ENCODE measurements around the gene FHAD1.
"Not testable (repeated sequence)": the region's sequence is repeated elsewhere in the genome, so short reads cannot be mapped to it uniquely, and the experiment has no call there.

FHAD1 gene

DNA sequence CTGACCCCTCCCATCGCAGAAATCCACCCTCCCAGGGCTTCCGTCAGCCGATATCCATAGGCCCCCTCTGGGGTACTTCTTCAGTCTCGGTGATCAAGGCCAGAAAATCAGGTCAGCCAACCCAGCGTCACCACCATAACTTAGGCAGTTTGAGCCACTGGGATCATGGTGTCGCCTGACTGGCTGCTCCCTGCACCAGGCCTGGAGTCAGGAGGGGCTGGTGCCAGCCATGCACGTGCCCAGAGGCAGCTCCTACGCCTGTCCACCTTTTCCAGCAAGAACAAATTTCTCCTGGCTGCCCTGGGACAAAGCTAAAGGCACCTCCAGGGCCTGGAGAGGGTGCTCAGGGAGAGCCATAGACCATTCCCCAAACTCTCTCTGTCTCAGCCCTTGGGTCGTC lies 186.4 kb downstream of the FHAD1 start:
- H3K27ac ChIP-seq, result no peak overlapping the region
- no peak for DNase-seq
- TF ChIP-seq, protein P1, sequence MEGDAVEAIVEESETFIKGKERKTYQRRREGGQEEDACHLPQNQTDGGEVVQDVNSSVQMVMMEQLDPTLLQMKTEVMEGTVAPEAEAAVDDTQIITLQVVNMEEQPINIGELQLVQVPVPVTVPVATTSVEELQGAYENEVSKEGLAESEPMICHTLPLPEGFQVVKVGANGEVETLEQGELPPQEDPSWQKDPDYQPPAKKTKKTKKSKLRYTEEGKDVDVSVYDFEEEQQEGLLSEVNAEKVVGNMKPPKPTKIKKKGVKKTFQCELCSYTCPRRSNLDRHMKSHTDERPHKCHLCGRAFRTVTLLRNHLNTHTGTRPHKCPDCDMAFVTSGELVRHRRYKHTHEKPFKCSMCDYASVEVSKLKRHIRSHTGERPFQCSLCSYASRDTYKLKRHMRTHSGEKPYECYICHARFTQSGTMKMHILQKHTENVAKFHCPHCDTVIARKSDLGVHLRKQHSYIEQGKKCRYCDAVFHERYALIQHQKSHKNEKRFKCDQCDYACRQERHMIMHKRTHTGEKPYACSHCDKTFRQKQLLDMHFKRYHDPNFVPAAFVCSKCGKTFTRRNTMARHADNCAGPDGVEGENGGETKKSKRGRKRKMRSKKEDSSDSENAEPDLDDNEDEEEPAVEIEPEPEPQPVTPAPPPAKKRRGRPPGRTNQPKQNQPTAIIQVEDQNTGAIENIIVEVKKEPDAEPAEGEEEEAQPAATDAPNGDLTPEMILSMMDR (IDR thresholded peaks at IDR 0.05; ENCODE audit: low read depth, low read length, missing control alignments), result no peak
- no peak overlapping the region for H3K4me3 ChIP-seq (ENCODE audit: low read depth, low read length)
- in situ Hi-C loops (cut with HindIII; ENCODE audit: low pct_ligation_motif_present, low sequenced_read_pairs), result no loop called here
- no peaks in the 10 kb centered on the region for H3K36me3 ChIP-seq (replicated peaks)
- H3K27me3 ChIP-seq (replicated peaks), result no peaks in the 10 kb centered on the region

DNA sequence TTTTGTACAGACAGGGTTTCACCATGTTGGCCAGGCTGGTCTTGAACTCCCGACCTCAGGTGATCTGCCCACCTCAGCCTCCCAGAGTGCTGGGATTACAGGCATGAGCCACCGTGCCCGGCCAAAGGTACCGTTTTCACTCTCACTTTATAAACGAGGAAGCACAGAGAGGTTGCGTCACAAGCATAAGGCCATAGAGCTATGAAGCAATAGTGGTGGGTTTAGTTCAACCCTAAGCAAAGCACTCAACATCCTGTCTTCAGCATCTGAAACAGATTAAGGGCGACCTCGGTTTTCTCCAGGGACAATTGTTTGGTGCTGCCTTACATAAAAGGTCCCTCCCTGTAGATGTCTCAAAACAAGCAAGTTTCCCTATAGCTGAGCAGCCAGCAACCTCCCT lies 187.7 kb downstream of the FHAD1 start:
- H3K36me3 ChIP-seq (replicated peaks); in situ Hi-C loops (cut with HindIII; ENCODE audit: low pct_ligation_motif_present, low sequenced_read_pairs); H3K27ac ChIP-seq; H3K27me3 ChIP-seq (replicated peaks); DNase-seq; H3K4me3 ChIP-seq (ENCODE audit: low read depth, low read length): not testable (repeated sequence)

DNA sequence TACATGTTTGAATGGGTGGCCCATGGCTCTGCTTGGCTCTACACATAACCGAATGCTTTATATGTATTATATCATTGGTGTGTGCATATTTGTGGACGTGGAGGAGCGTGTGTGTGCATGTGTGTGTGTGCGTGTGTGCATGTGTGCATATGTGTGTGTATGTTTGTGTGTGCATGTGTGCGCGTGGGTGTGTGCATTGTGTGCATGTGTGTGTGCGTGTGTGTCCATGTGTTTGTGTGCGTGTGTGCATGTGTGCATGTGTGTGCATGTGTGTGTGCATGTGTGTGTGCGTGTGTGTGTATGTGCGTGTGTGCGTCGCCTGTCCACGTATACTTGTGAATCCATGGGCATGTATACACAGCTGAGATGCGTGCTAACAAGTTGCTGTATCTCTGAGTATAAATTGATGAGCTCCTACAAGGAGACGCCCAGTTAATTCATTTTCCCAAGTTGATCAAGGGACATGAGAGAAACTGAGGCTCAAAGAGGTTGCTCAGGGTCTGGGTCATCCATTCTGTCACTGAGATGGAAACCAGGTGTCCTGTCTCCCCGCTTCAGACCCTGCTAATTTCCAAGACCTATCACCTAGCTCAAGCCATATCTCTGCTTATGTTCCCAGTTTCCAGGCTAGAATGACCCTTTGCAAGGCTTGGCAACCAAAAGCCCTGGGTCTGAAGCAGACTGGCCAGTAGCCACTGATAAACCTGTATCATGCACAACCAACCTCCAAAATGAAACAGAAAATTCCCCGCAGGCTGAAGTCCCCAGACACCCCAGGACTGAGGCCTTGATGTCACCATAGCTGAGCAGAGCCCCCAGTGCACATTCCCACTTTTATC lies 188.4 kb downstream of the FHAD1 start:
- TF ChIP-seq, protein P1 (IDR thresholded peaks at IDR 0.05; ENCODE audit: low read depth, low read length, missing control alignments), result no peak
- H3K4me3 ChIP-seq (ENCODE audit: low read depth, low read length), result no peak overlapping the region
- H3K36me3 ChIP-seq (replicated peaks), result no peaks in the 10 kb centered on the region
- H3K27me3 ChIP-seq (replicated peaks), result no peaks in the 10 kb centered on the region
- in situ Hi-C loops (cut with HindIII; ENCODE audit: low pct_ligation_motif_present, low sequenced_read_pairs), result no loop called here
- DNase-seq, result no peak
- H3K27ac ChIP-seq, result no peak overlapping the region

DNA sequence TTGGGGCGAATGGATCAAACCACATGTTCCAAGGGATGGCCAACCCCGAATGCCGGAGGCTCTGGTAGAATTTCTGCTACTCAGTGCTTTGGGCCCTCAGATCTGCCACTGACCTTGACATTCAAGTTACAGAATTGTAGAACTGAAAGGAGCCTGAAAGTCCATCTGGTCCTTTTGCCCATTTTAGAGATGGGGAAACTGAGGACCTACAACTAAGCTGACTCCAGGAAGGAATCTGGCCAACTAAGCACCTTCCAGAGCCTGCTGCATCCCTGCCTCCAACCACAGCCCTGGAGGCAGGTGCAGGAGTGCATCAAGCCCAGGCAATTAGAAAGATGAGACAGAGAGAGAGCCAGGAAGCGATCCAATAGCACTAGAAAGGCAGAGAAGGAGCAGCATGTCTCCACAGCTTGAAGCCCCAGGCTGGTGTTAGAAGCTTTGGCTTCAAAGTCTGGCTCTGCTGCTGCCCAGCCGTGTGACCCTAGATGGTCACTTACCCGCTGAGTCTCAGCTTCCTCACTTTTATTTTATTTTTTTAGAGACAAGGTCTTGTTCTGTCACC lies 189.9 kb downstream of the FHAD1 start:
- no peak for DNase-seq
- no peaks in the 10 kb centered on the region for H3K36me3 ChIP-seq (replicated peaks)

DNA sequence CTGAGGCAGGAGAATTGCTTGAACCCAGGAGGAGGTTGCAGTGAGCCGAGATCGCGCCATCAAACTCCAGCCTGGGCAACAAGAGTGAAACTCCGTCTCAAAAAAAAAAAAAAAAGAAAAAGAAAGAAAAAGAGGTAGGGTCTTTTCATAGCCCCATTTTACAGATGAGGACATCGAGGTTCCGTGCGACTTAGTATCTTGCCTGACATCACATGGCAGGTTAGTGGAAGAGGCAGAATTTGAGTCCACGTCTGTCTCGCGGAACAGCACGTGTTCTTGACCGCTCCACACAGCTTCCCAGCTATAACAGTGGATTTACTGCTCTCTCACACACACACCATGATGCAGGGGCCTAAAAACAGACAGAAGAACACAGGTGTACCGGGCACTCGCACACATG lies 192.3 kb downstream of the FHAD1 start:
- in situ Hi-C loops (cut with HindIII; ENCODE audit: low pct_ligation_motif_present, low sequenced_read_pairs), result no loop called here
- no peak for DNase-seq
- H3K27ac ChIP-seq, result no peak overlapping the region
- no peak overlapping the region for H3K4me3 ChIP-seq (ENCODE audit: low read depth, low read length)
- no peaks in the 10 kb centered on the region for H3K27me3 ChIP-seq (replicated peaks)
- TF ChIP-seq, protein P1 (IDR thresholded peaks at IDR 0.05; ENCODE audit: low read depth, low read length, missing control alignments), result no peak
- H3K36me3 ChIP-seq (replicated peaks), result no peaks in the 10 kb centered on the region

More for the DNA sequence above, 189.9 kb downstream of the FHAD1 start:
- no peak overlapping the region for H3K4me3 ChIP-seq (ENCODE audit: low read depth, low read length)
- no peaks in the 10 kb centered on the region for H3K27me3 ChIP-seq (replicated peaks)
- TF ChIP-seq, protein P1 (IDR thresholded peaks at IDR 0.05; ENCODE audit: low read depth, low read length, missing control alignments), result no peak
- in situ Hi-C loops (cut with HindIII; ENCODE audit: low pct_ligation_motif_present, low sequenced_read_pairs), result no loop called here
- H3K27ac ChIP-seq, result no peak overlapping the region

DNA sequence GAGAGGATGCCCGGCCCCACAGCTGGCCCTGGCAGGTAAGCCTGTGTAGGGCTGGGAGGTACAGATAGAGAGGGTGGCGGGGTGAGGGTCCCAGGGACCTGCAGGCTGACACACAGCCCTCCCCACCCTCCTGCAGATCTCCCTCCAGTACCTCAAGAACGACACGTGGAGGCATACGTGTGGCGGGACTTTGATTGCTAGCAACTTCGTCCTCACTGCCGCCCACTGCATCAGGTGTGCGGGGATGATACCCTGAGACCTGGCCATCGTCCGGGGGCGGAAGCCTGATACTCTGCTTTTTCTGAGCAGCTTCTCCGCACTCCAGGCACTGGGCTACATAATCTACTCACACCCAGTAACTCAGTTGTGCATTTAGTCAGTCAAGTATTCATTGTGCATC lies 193.3 kb downstream of the FHAD1 start:
- Histone ChIP-seq H3K27me3 (replicated peaks) (no peaks in the 10 kb centered on the region), H3K27ac (no peak overlapping the region), H3K4me3 (ENCODE audit: low read depth, low read length) (no peak overlapping the region), H3K36me3 (replicated peaks) (no peaks in the 10 kb centered on the region)
- in situ Hi-C loops (cut with HindIII; ENCODE audit: low pct_ligation_motif_present, low sequenced_read_pairs), result no loop called here
- TF ChIP-seq, protein P1 (IDR thresholded peaks at IDR 0.05; ENCODE audit: low read depth, low read length, missing control alignments), result no peak
- DNase-seq, result no peak
